Uterus (tissue), 2 donors: Measurements from ENCODE around the gene JAK2.

Source experiments
- POLR2A ChIP-seq, 2 donors: fragments of 450-650 bp; IDR thresholded peaks; one replicate each; pipeline ENCODE4 v1.6.1; 2016; ENCODE audit warnings: antibody characterized with exemption in 2 of 2, mild to moderate bottlenecking in 1 of 2, moderate library complexity in 1 of 2
- TF ChIP-seq, protein P1 (sequence below), 4 experiments: fragments of 200-600 bp in 2 of 4; fragments of 450-650 bp in 2 of 4; sonication (generic) in 2 of 4; IDR thresholded peaks; one replicate each; pipeline ENCODE4 v1.5.1; 2016 to 2019; ENCODE audit warnings: antibody characterized with exemption in 4 of 4, mild to moderate bottlenecking in 2 of 4, moderate library complexity in 1 of 4

- TF ChIP-seq, protein P1, sequence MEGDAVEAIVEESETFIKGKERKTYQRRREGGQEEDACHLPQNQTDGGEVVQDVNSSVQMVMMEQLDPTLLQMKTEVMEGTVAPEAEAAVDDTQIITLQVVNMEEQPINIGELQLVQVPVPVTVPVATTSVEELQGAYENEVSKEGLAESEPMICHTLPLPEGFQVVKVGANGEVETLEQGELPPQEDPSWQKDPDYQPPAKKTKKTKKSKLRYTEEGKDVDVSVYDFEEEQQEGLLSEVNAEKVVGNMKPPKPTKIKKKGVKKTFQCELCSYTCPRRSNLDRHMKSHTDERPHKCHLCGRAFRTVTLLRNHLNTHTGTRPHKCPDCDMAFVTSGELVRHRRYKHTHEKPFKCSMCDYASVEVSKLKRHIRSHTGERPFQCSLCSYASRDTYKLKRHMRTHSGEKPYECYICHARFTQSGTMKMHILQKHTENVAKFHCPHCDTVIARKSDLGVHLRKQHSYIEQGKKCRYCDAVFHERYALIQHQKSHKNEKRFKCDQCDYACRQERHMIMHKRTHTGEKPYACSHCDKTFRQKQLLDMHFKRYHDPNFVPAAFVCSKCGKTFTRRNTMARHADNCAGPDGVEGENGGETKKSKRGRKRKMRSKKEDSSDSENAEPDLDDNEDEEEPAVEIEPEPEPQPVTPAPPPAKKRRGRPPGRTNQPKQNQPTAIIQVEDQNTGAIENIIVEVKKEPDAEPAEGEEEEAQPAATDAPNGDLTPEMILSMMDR (IDR thresholded peaks at IDR 0.05): no peak
- TF ChIP-seq POLR2A (IDR thresholded peaks at IDR 0.05): no peak
These were observed 19.8 kb upstream of the JAK2 start for GRCh38 chr9:4965174-4965821.
